HepG2 (cell line): ENCODE results near the gene GSG1. TPM values are rescaled to one million over a fixed set of nuclear protein-coding genes. Genes with fewer than 3 reads are reported as not detected.

Experiments
- ATAC-seq: fragments of 200-7000 bp; cut with Tn5 transposase; 3 replicates; pipeline ENCODE4 v1.9.1; 2020; ENCODE audit warnings: mild to moderate bottlenecking, moderate library complexity
- BruUV-seq: library from RNA; stranded (reverse); fragments of 400-500 nt; replicated peaks from 2 replicates; lab custom pipeline; 2021; lab: Mats Ljungman, UMichigan
- CTCF ChIA-PET: fragments of 300-600 bp; formaldehyde crosslinking; extraction: SDS; loops from one replicate; lab custom pipeline; 2021; ENCODE audit warnings: low total read pairs, inconsistent platforms, low intra/inter-chr PET ratio; lab: Yijun Ruan, JAX
- POLR2A ChIA-PET: fragments of 350-600 bp; sonication (Branson Sonifier 250); formaldehyde crosslinking; loops from one replicate; lab custom pipeline; 2020; ENCODE audit warnings: antibody characterized with exemption, inconsistent platforms; lab: Yijun Ruan, JAX
- DNase-seq: peaks from one replicate; pipeline ENCODE4 v3.0.0-alpha.2; 2015; ENCODE audit warnings: low spot score
- FAIRE-seq: peaks from 3 replicates; lab custom pipeline; 2011; peaks lifted over from hg19 to GRCh38; lab: Jason Lieb, UNC
- H2AFZ ChIP-seq: one replicate; pipeline ENCODE4 v1.6.1; 2011; ENCODE audit warnings: low read length, inconsistent platforms
- H3K27ac ChIP-seq: fragments of 300-600 bp; 3 replicates; pipeline ENCODE4 v1.8.0; 2011; ENCODE audit warnings: mixed run types, mild to moderate bottlenecking, mixed read lengths, low read length, inconsistent platforms; ENCODE audit not compliant: insufficient read depth; ENCODE audit errors: extremely low read length
- H3K27me3 ChIP-seq, 2 experiments: fragments of 200-600 bp in 1 of 2; 2 replicates in 1 of 2; 3 replicates in 1 of 2; pipeline versions ENCODE4 v1.6.0 to v1.8.0; 2011; ENCODE audit warnings: low read length in 2 of 2, mild to moderate bottlenecking in 2 of 2, moderate library complexity in 2 of 2, inconsistent platforms in 1 of 2; ENCODE audit not compliant: insufficient read depth in 2 of 2, control insufficient read depth in 1 of 2
- H3K36me3 ChIP-seq, 2 experiments: fragments of 200-600 bp in 1 of 2; replicated peaks in 1 of 2; 2 replicates in 1 of 2; 3 replicates in 1 of 2; pipeline versions ENCODE4 v1.5.1 to v1.8.0; 2011; ENCODE audit warnings: low read length in 2 of 2, inconsistent platforms in 1 of 2; ENCODE audit not compliant: insufficient read depth in 2 of 2, control insufficient read depth in 1 of 2
- H3K4me1 ChIP-seq: 2 replicates; pipeline ENCODE4 v1.5.1; 2012; ENCODE audit warnings: low read length, inconsistent platforms; ENCODE audit not compliant: insufficient read depth
- H3K4me2 ChIP-seq: 2 replicates; pipeline ENCODE4 v1.6.0; 2011; ENCODE audit warnings: low read depth, low read length, inconsistent platforms
- H3K4me3 ChIP-seq, 3 experiments: fragments of 200-600 bp in 1 of 3; sonication (generic), shearing (Covaris generic) in 1 of 3; replicated peaks in 1 of 3; 2 replicates each; pipeline ENCODE4 v1.5.1; 2011 to 2016; ENCODE audit warnings: low read length in 3 of 3, inconsistent platforms in 2 of 3, low read depth in 2 of 3, mild to moderate bottlenecking in 2 of 3, control low read depth in 1 of 3, mixed read lengths in 1 of 3; ENCODE audit not compliant: insufficient read depth in 1 of 3
- H3K79me2 ChIP-seq: one replicate; pipeline ENCODE4 v1.6.1; 2011; ENCODE audit warnings: low read length, inconsistent platforms; ENCODE audit not compliant: insufficient read depth
- H3K9ac ChIP-seq: 2 replicates; pipeline ENCODE4 v1.6.0; 2011; ENCODE audit warnings: mild to moderate bottlenecking, low read depth, low read length, inconsistent platforms; ENCODE audit not compliant: insufficient read depth
- H3K9me3 ChIP-seq: 2 replicates; pipeline ENCODE4 v1.5.1; 2012; ENCODE audit warnings: mild to moderate bottlenecking, low read length
- H4K20me1 ChIP-seq: 2 replicates; pipeline ENCODE4 v1.6.0; 2011; ENCODE audit warnings: inconsistent platforms, mild to moderate bottlenecking, low read length, moderate library complexity; ENCODE audit not compliant: insufficient read depth
- ARHGAP35 ChIP-seq: sonication (generic); formaldehyde crosslinking; IDR thresholded peaks from 2 replicates; pipeline ENCODE4 v1.9.0; 2022; ENCODE audit warnings: mild to moderate bottlenecking, inconsistent platforms, moderate library complexity, missing genetic modification reagents, borderline replicate concordance
- BORCS8-MEF2B ChIP-seq: sonication (generic); formaldehyde crosslinking; IDR thresholded peaks from 2 replicates; pipeline ENCODE4 v1.8.0; 2022; ENCODE audit warnings: mild to moderate bottlenecking, missing genetic modification reagents
- CREB1 ChIP-seq, 2 experiments: fragments of 450-650 bp in 1 of 2; IDR thresholded peaks; 2 replicates each; pipeline ENCODE4 v1.6.1; 2016 to 2017; ENCODE audit warnings: control low read depth in 1 of 2, mild to moderate bottlenecking in 1 of 2, missing compliant biosample characterization in 1 of 2, missing genetic modification characterization in 1 of 2
- FOXC1 ChIP-seq: sonication (generic); formaldehyde crosslinking; IDR thresholded peaks from 2 replicates; pipeline ENCODE4 v1.8.0; 2022; ENCODE audit warnings: mild to moderate bottlenecking, missing genetic modification reagents, borderline replicate concordance
- IRX3 ChIP-seq: sonication (generic); formaldehyde crosslinking; IDR thresholded peaks from 2 replicates; pipeline ENCODE4 v1.8.1; 2023; ENCODE audit warnings: mild to moderate bottlenecking, low read depth, missing genetic modification reagents, borderline replicate concordance
- PAX8 ChIP-seq: sonication (generic); formaldehyde crosslinking; IDR thresholded peaks from 2 replicates; pipeline ENCODE4 v1.8.0; 2022; ENCODE audit warnings: mild to moderate bottlenecking, missing genetic modification reagents, borderline replicate concordance
- POLR2AphosphoS5 ChIP-seq: IDR thresholded peaks from 2 replicates; pipeline ENCODE4 v1.6.1; 2012; ENCODE audit warnings: low read depth, low read length
- REPIN1 ChIP-seq: sonication (generic); formaldehyde crosslinking; IDR thresholded peaks from 2 replicates; pipeline ENCODE4 v1.8.0; 2022; ENCODE audit warnings: missing genetic modification reagents, low read depth, mild to moderate bottlenecking, borderline replicate concordance
- SMAD1 ChIP-seq: sonication (generic); formaldehyde crosslinking; IDR thresholded peaks from 2 replicates; pipeline ENCODE4 v1.4.0; 2020; ENCODE audit warnings: missing genetic modification reagents, low read depth, mild to moderate bottlenecking, borderline replicate concordance
- THAP8 ChIP-seq: sonication (generic); formaldehyde crosslinking; IDR thresholded peaks from 2 replicates; pipeline ENCODE4 v1.5.1; 2020; ENCODE audit warnings: missing genetic modification reagents, mild to moderate bottlenecking, borderline replicate concordance
- TSC22D2 ChIP-seq: sonication (generic); formaldehyde crosslinking; IDR thresholded peaks from 2 replicates; pipeline ENCODE4 v1.5.1; 2020; ENCODE audit warnings: missing genetic modification reagents, mild to moderate bottlenecking, borderline replicate concordance
- ZNF274 ChIP-seq: sonication (generic); formaldehyde crosslinking; IDR thresholded peaks from 2 replicates; pipeline ENCODE4 v1.5.1; 2020; ENCODE audit warnings: mild to moderate bottlenecking, missing genetic modification reagents
- ZNF280D ChIP-seq: sonication (generic); formaldehyde crosslinking; IDR thresholded peaks from 2 replicates; pipeline ENCODE4 v1.5.1; 2020; ENCODE audit warnings: mild to moderate bottlenecking, missing genetic modification reagents
- ZNF501 ChIP-seq: sonication (generic); formaldehyde crosslinking; IDR thresholded peaks from 2 replicates; pipeline ENCODE4 v1.5.1; 2020; ENCODE audit warnings: mild to moderate bottlenecking, moderate library complexity, missing genetic modification reagents
- ZNF558 ChIP-seq: sonication (generic); formaldehyde crosslinking; IDR thresholded peaks from 2 replicates; pipeline ENCODE4 v1.9.0; 2022; ENCODE audit warnings: mild to moderate bottlenecking, missing genetic modification reagents, borderline replicate concordance
- ZNF614 ChIP-seq: IDR thresholded peaks from 2 replicates; pipeline ENCODE4 v1.6.1; 2018; ENCODE audit warnings: missing biosample characterization, missing genetic modification reagents, inconsistent platforms, borderline replicate concordance
- ZSCAN25 ChIP-seq: sonication (generic); formaldehyde crosslinking; IDR thresholded peaks from 2 replicates; pipeline ENCODE4 v1.8.0; 2022; ENCODE audit warnings: mild to moderate bottlenecking, missing genetic modification reagents
- ZSCAN9 ChIP-seq: IDR thresholded peaks from 2 replicates; pipeline ENCODE4 v1.6.1; 2016; ENCODE audit warnings: borderline replicate concordance
- WGBS: methylation state at CpG from one replicate; pipeline ENCODE4 v1.1.6; 2017; ENCODE audit warnings: low lambda C conversion rate; 5-methylcytosine and 5-hydroxymethylcytosine counted together
- in situ Hi-C: cut with HindIII; loops from 2 replicates; pipeline ENCODE4 v1.10.0; 2017; ENCODE audit warnings: low pct_unique_long_range_greater_than_20kb; ENCODE audit not compliant: extremely low pct_ligation_motif_present
- intact Hi-C: fragments of 100-400 bp; cut with micrococcal nuclease; formaldehyde crosslinking; loops from one replicate; pipeline ENCODE4 v1.10.0; 2022; ENCODE audit not compliant: unreplicated experiment
- polyA plus RNA-seq, 8 experiments: library from polyadenylated mRNA; depleted of rRNA in 3 of 8; stranded (reverse) in 7 of 8; unstranded in 1 of 8; fragments of >200 nt; fragmentation: Illumina TruSeq in 4 of 8; extraction: Trizol in 4 of 8; gene quantifications; 2 replicates each; pipeline versions ENCODE4 v1.2.1 to v1.2.3, GENCODE V29; 2011 to 2016; ENCODE audit warnings: low read depth in 4 of 8, missing spikeins in 1 of 8, mixed read lengths in 1 of 8; ENCODE audit not compliant: insufficient read depth in 1 of 8
- total RNA-seq, 5 experiments: library from RNA; depleted of rRNA; stranded (reverse); fragments of >200 nt; fragmentation: Illumina TruSeq; extraction: Trizol; gene quantifications; 2 replicates each; pipeline ENCODE4 v1.2.3, GENCODE V29; 2016; ENCODE audit warnings: low read depth in 1 of 5

GSG1 gene
- total and polyA plus RNA-seq, 2 of the 13 experiments (the other 11 are each of a cell fraction or from before 2014, with no cell fraction given): not detected

- H3K4me1 ChIP-seq: peaks cover 40% of the 10 kb centered on the region
- no peaks in the 10 kb centered on the region for H3K36me3 ChIP-seq
- peaks cover 0 to 42% of the 10 kb centered on the region in 2 experiments; a peak in 3 of 5 replicates for H3K27me3 ChIP-seq
- H3K4me3 ChIP-seq: peak overlapping the region; percentile 63 to 82 (median 69)
- WGBS: 29% methylated on average over 14 of the region's 79 CpGs
- peak overlapping the region; percentile 81 for H3K4me2 ChIP-seq
- H4K20me1 ChIP-seq: no peaks in the 10 kb centered on the region
- CTCF ChIA-PET: interaction anchor here (1.7 kb wide), 1 partner anchor 111 kb away, joined by 5 read pairs; no protein-coding TSS in a partner anchor
- H3K9me3 ChIP-seq: no peaks in the 10 kb centered on the region
- no peak for FAIRE-seq
- intact Hi-C loops (loop anchor here (5.0 to 10.0 kb wide), 2 partner anchors 99 to 176 kb away; partner anchors contain the start of gene HEBP1), in situ Hi-C loops (no loop called here)
- POLR2A ChIA-PET: no interaction called here
- peak; percentile 90 for ATAC-seq
- no peak overlapping the region for H2AFZ ChIP-seq
- no peaks in the 10 kb centered on the region for H3K79me2 ChIP-seq
- peak overlapping the region; percentile 72 for H3K9ac ChIP-seq
- no TSS peak for BruUV-seq
- H3K27ac ChIP-seq: no peak overlapping the region
- DNase-seq: peak; percentile 47
- TF ChIP-seq ZNF280D (CRISPR knock-in tag) (no peak), ZNF614 (CRISPR knock-in tag) (no peak), REPIN1 (CRISPR knock-in tag) (no peak), ZSCAN25 (CRISPR knock-in tag) (no peak), ZNF501 (CRISPR knock-in tag) (peak; percentile 40; the same call in 1 of the 2 replicates), TSC22D2 (CRISPR knock-in tag) (no peak), ZNF558 (CRISPR knock-in tag) (no peak), ZNF274 (CRISPR knock-in tag) (no peak), THAP8 (no peak), ARHGAP35 (no peak), SMAD1 (CRISPR knock-in tag) (no peak), ZSCAN9 (CRISPR knock-in tag) (no peak), IRX3 (no peak), PAX8 (no peak), CREB1 (IDR thresholded peaks at IDR 0.05) (no peak), CREB1 (CRISPR knock-in tag; IDR thresholded peaks at IDR 0.05) (no peak), POLR2AphosphoS5 (no peak), FOXC1 (CRISPR knock-in tag) (no peak), BORCS8-MEF2B (CRISPR knock-in tag) (no peak)
These were observed 2.3 kb downstream of the GSG1 start for GRCh38 chr12:13100882-13101769.
